SK-N-SH (cell line): ENCODE results near the gene TUBGCP2. TPM values are rescaled to one million over a fixed set of nuclear protein-coding genes. Genes with fewer than 3 reads are reported as not detected.

Experiments used
- CTCF ChIA-PET: fragments of 300-600, 350-600 bp; formaldehyde crosslinking; extraction: SDS; loops from one replicate; lab custom pipeline; 2021; lab: Yijun Ruan, JAX
- POLR2A ChIA-PET: fragments of 350-600 bp; sonication (Branson Sonifier 250); formaldehyde crosslinking; extraction: SDS; loops from one replicate; lab custom pipeline; 2020; ENCODE audit warnings: antibody characterized with exemption, inconsistent platforms; lab: Yijun Ruan, JAX
- DNase-seq: peaks from one replicate; pipeline ENCODE4 v3.0.0; 2012
- H2AFZ ChIP-seq: fragments of 200-600 bp; sonication (generic); 2 replicates; pipeline ENCODE4 v1.8.1; 2016; ENCODE audit warnings: antibody characterized with exemption, mild to moderate bottlenecking, low read depth
- H3F3A ChIP-seq: fragments of 200-600 bp; sonication (generic); replicated peaks from 2 replicates; pipeline ENCODE3; 2016; ENCODE audit warnings: antibody characterized with exemption, mild to moderate bottlenecking; ENCODE audit not compliant: insufficient read depth
- H3K27ac ChIP-seq, 2 experiments: fragments of 200-500 bp in 1 of 2; fragments of 200-600 bp in 1 of 2; sonication (Bioruptor generic) in 1 of 2; sonication (generic), shearing (Covaris generic) in 1 of 2; 2 replicates each; pipeline versions ENCODE4 v1.5.1 to v1.6.1; 2014 to 2016; ENCODE audit warnings: low read depth in 2 of 2, inconsistent platforms in 1 of 2, low read length in 1 of 2, mild to moderate bottlenecking in 1 of 2, mixed read lengths in 1 of 2
- H3K27me3 ChIP-seq: fragments of 200-600 bp; sonication (generic), shearing (Covaris generic); 2 replicates; pipeline ENCODE4 v1.6.1; 2016; ENCODE audit warnings: mixed run types; ENCODE audit not compliant: insufficient read depth
- H3K36me3 ChIP-seq, 2 experiments: fragments of 200-500 bp in 1 of 2; fragments of 200-600 bp in 1 of 2; sonication (Bioruptor generic) in 1 of 2; sonication (generic) in 1 of 2; replicated peaks in 1 of 2; 2 replicates each; pipeline versions ENCODE3 to v1.5.1; 2014 to 2016; ENCODE audit warnings: low read length in 1 of 2, mild to moderate bottlenecking in 1 of 2; ENCODE audit not compliant: insufficient read depth in 2 of 2, control insufficient read depth in 1 of 2
- H3K4me1 ChIP-seq, 2 experiments: fragments of 200-500 bp in 1 of 2; fragments of 200-600 bp in 1 of 2; sonication (Bioruptor generic) in 1 of 2; sonication (generic), shearing (Covaris generic) in 1 of 2; 2 replicates each; pipeline versions ENCODE4 v1.5.1 to v1.6.1; 2014 to 2016; ENCODE audit warnings: low read depth in 1 of 2, low read length in 1 of 2, mixed run types in 1 of 2; ENCODE audit not compliant: insufficient read depth in 2 of 2, control insufficient read depth in 1 of 2
- H3K4me2 ChIP-seq: fragments of 200-600 bp; sonication (generic), shearing (Covaris generic); 2 replicates; pipeline ENCODE4 v1.6.1; 2017; ENCODE audit warnings: mixed run types
- H3K4me3 ChIP-seq, 2 experiments: fragments of 200-500 bp in 1 of 2; fragments of 200-600 bp in 1 of 2; sonication (Bioruptor generic) in 1 of 2; sonication (generic), shearing (Covaris generic) in 1 of 2; 2 replicates each; pipeline versions ENCODE4 v1.5.1 to v1.8.1; 2014 to 2016; ENCODE audit warnings: low read depth in 2 of 2, inconsistent platforms in 1 of 2, low read length in 1 of 2, mild to moderate bottlenecking in 1 of 2, mixed read lengths in 1 of 2, moderate library complexity in 1 of 2
- H3K79me2 ChIP-seq: fragments of 200-600 bp; sonication (generic); 2 replicates; pipeline ENCODE4 v1.8.1; 2017; ENCODE audit warnings: mild to moderate bottlenecking; ENCODE audit not compliant: insufficient read depth
- H3K9ac ChIP-seq: fragments of 200-600 bp; sonication (generic); 2 replicates; pipeline ENCODE4 v1.6.1; 2017; ENCODE audit warnings: mixed run types
- H3K9me2 ChIP-seq: fragments of 200-600 bp; sonication (generic); 2 replicates; pipeline ENCODE4 v1.6.1; 2017; ENCODE audit warnings: mixed run types
- H3K9me3 ChIP-seq: fragments of 200-600 bp; sonication (generic); 2 replicates; pipeline ENCODE4 v1.6.1; 2017; ENCODE audit warnings: mixed run types, mild to moderate bottlenecking, moderate library complexity
- H4K20me1 ChIP-seq: fragments of 200-600 bp; sonication (generic); 2 replicates; pipeline ENCODE4 v1.6.1; 2017; ENCODE audit warnings: mild to moderate bottlenecking, mixed run types; ENCODE audit not compliant: insufficient read depth
- CHD2 ChIP-seq: fragments of 150-350 bp; IDR thresholded peaks from 2 replicates; pipeline ENCODE4 v1.6.1; 2018; ENCODE audit warnings: low read length; ENCODE audit not compliant: partially characterized antibody
- ELF1 ChIP-seq: IDR thresholded peaks from 2 replicates; pipeline ENCODE4 v1.4.0; 2012
- EP300 ChIP-seq, 2 experiments: IDR thresholded peaks; 2 replicates each; pipeline versions ENCODE4 v1.4.0 to v1.6.1; 2012; ENCODE audit warnings: borderline replicate concordance in 1 of 2, low read depth in 1 of 2, low read length in 1 of 2
- JUND ChIP-seq: IDR thresholded peaks from 2 replicates; pipeline ENCODE4 v1.4.0; 2012
- MEF2A ChIP-seq: IDR thresholded peaks from 2 replicates; pipeline ENCODE4 v1.4.0; 2012; ENCODE audit warnings: low read depth, borderline replicate concordance
- RFX5 ChIP-seq: IDR thresholded peaks from 2 replicates; pipeline ENCODE4 v1.6.1; 2012; ENCODE audit warnings: mild to moderate bottlenecking, improper control_type of control experiment, low read length
- RXRA ChIP-seq: IDR thresholded peaks from 2 replicates; pipeline ENCODE4 v1.4.0; 2012; ENCODE audit warnings: low read depth, mild to moderate bottlenecking, borderline replicate concordance
- TAF1 ChIP-seq: IDR thresholded peaks from 2 replicates; pipeline ENCODE4 v1.6.1; 2012; ENCODE audit warnings: low read depth, mild to moderate bottlenecking, low read length, moderate library complexity, borderline replicate concordance
- TCF12 ChIP-seq: IDR thresholded peaks from 2 replicates; pipeline ENCODE4 v1.4.0; 2012
- YY1 ChIP-seq: IDR thresholded peaks from 2 replicates; pipeline ENCODE4 v1.4.0; 2012; ENCODE audit warnings: low read depth, mild to moderate bottlenecking
- WGBS: methylation state at CpG from one replicate; pipeline ENCODE4 v1.1.6; 2017; ENCODE audit warnings: low lambda C conversion rate; 5-methylcytosine and 5-hydroxymethylcytosine counted together
- polyA plus RNA-seq, 3 experiments: library from polyadenylated mRNA; depleted of rRNA; stranded (reverse); fragments of >200 nt; gene quantifications; 2 replicates each; pipeline ENCODE4 v1.2.3, GENCODE V29; 2012
- TF ChIP-seq, protein P1 (sequence below): fragments of 150-350 bp; IDR thresholded peaks from 2 replicates; pipeline ENCODE4 v1.6.1; 2016; ENCODE audit warnings: mild to moderate bottlenecking, low read depth, low read length
- TF ChIP-seq, protein P2 (sequence below): fragments of 200-600 bp; sonication (generic); IDR thresholded peaks from 2 replicates; pipeline ENCODE4 v1.6.1; 2017; ENCODE audit warnings: antibody characterized with exemption, mild to moderate bottlenecking, moderate library complexity
- TF ChIP-seq, protein P3 (sequence below): IDR thresholded peaks from 2 replicates; pipeline ENCODE4; 2012

TUBGCP2 gene
- polyA plus RNA-seq, 1 of the 3 experiments (the other 2 are of a cell fraction) = 49.1 TPM

DNA sequence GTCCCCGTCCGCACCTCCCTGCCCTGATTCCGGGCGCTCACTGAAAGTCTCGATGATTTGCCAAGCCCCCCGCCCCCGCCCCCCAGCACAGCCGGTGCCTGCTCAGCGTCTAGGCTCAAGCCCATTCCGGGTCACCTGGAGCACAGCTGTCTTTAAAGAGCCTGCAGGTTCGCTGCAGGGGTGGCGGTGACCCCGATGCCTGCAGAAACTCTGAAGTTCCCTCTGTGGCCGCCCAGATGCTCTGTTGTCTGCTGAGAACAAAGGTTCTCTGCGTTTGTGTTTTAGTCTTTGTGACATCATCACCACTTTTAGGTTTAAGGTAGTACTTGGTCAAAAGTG lies 70.2 kb downstream of the TUBGCP2 start:
- DNase-seq = no peak
- Histone ChIP-seq H3K79me2 (no peaks in the 10 kb centered on the region), H3K4me2 (no peak overlapping the region), H3K4me1 (no peaks in the 10 kb centered on the region), H3K9me3 (no peaks in the 10 kb centered on the region), H3K4me3 (no peak overlapping the region), H3K9ac (no peak overlapping the region), H2AFZ (no peak overlapping the region), H3K36me3 (no peaks in the 10 kb centered on the region), H3K27ac (no peak overlapping the region), H3F3A (no peaks in the 10 kb centered on the region), H3K27me3 (peaks cover 54% of the 10 kb centered on the region), H3K9me2 (no peaks in the 10 kb centered on the region), H4K20me1 (no peaks in the 10 kb centered on the region)
- POLR2A ChIA-PET = no interaction called here
- 11% methylated on average over 5 of the region's 15 CpGs for WGBS
- no peak for TF ChIP-seq RXRA
- no peak for TF ChIP-seq CHD2
- TF ChIP-seq YY1 = no peak
- CTCF ChIA-PET = interaction anchor here (0.9 kb wide), 1 partner anchor 95 kb away, joined by 3 read pairs; no protein-coding TSS in a partner anchor

DNA sequence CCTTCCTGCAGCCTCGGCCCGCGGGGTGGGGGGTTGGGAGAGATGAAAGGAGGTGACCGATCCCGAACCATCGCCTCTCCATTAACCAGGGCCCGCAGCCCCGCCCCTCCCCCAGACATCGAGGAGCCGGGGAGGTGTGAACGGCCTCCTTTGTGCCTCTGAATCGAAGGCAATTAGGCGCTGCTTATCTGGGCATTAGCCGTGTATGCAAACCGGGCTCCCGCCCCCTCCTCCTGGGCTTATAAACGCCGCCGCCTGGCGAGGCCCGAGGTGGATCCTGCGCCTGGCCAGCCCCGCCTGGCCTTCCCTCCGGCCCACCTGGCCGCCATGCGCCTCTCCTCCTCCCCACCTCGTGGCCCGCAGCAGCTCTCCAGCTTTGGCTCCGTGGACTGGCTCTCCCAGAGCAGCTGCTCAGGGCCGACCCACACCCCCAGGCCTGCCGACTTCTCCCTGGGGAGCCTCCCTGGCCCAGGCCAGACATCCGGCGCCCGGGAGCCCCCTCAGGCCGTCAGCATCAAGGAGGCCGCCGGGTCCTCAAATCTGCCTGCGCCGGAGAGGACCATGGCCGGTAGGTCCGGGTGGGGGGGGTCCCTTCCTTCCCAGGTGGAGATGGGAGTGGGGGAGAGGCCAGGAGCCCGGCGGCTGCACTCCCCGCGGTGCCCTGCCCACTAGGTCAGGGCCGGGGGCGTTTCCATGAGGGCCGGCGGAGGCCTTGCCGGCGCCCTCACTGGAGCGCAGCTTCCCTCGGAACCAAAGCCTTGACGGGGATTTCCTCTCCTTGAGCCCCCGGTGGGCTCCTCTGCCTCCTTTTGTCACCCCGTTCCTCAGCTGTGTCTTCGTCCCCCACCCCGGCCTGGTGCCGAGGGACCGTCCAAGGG lies 70.8 kb downstream of the TUBGCP2 start, which contains the start of gene VENTX:
Gene VENTX, plus strand, starts transcription at position 268 of the 878 bp plus-strand sequence. Its CDS starts 60 bp downstream, at position 328.
- H3K4me1 ChIP-seq = no peaks in the 10 kb centered on the region
- no peaks in the 10 kb centered on the region for H3K36me3 ChIP-seq
- no peak within 1 kb of the TSS for H2AFZ ChIP-seq
- H3K79me2 ChIP-seq = no peaks in the 10 kb centered on the region
- TF ChIP-seq, protein P1, sequence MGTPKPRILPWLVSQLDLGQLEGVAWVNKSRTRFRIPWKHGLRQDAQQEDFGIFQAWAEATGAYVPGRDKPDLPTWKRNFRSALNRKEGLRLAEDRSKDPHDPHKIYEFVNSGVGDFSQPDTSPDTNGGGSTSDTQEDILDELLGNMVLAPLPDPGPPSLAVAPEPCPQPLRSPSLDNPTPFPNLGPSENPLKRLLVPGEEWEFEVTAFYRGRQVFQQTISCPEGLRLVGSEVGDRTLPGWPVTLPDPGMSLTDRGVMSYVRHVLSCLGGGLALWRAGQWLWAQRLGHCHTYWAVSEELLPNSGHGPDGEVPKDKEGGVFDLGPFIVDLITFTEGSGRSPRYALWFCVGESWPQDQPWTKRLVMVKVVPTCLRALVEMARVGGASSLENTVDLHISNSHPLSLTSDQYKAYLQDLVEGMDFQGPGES = no peak
- TF ChIP-seq RXRA (no peak), JUND (no peak), EP300 (IDR thresholded peaks at IDR 0.05; ENCODE audit: borderline replicate concordance in 1 of 2, low read depth in 1 of 2, low read length in 1 of 2) (no peak), RFX5 (no peak), ELF1 (no peak), TAF1 (no peak), MEF2A (no peak), TCF12 (no peak)
- TF ChIP-seq, protein P2, sequence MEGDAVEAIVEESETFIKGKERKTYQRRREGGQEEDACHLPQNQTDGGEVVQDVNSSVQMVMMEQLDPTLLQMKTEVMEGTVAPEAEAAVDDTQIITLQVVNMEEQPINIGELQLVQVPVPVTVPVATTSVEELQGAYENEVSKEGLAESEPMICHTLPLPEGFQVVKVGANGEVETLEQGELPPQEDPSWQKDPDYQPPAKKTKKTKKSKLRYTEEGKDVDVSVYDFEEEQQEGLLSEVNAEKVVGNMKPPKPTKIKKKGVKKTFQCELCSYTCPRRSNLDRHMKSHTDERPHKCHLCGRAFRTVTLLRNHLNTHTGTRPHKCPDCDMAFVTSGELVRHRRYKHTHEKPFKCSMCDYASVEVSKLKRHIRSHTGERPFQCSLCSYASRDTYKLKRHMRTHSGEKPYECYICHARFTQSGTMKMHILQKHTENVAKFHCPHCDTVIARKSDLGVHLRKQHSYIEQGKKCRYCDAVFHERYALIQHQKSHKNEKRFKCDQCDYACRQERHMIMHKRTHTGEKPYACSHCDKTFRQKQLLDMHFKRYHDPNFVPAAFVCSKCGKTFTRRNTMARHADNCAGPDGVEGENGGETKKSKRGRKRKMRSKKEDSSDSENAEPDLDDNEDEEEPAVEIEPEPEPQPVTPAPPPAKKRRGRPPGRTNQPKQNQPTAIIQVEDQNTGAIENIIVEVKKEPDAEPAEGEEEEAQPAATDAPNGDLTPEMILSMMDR = no peak
- TF ChIP-seq, protein P3, sequence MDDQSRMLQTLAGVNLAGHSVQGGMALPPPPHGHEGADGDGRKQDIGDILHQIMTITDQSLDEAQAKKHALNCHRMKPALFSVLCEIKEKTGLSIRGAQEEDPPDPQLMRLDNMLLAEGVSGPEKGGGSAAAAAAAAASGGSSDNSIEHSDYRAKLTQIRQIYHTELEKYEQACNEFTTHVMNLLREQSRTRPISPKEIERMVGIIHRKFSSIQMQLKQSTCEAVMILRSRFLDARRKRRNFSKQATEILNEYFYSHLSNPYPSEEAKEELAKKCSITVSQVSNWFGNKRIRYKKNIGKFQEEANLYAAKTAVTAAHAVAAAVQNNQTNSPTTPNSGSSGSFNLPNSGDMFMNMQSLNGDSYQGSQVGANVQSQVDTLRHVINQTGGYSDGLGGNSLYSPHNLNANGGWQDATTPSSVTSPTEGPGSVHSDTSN = no peak
- H3F3A ChIP-seq = no peaks in the 10 kb centered on the region
- H3K4me3 ChIP-seq = no peak within 1 kb of the TSS
- no peaks in the 10 kb centered on the region for H4K20me1 ChIP-seq
- H3K9me3 ChIP-seq = no peaks in the 10 kb centered on the region
- H3K9ac ChIP-seq = no peak within 1 kb of the TSS
- no peaks in the 10 kb centered on the region for H3K9me2 ChIP-seq
- no peak for DNase-seq
- POLR2A ChIA-PET = no interaction called here
- H3K27me3 ChIP-seq = peaks cover 60% of the 10 kb centered on the region
- H3K4me2 ChIP-seq = no peak within 1 kb of the TSS
- CTCF ChIA-PET = interaction anchor here (0.9 kb wide), 1 partner anchor 94 kb away, joined by 3 read pairs; no protein-coding TSS in a partner anchor
- whole genome bisulfite sequencing = 13% methylated on average over 10 of the region's 60 CpGs
- no peak within 1 kb of the TSS for H3K27ac ChIP-seq
